Neuronal stem cell (in vitro differentiated cells): ENCODE results near the gene INHBB.
"Not testable (repeated sequence)": the region's sequence is repeated elsewhere in the genome, so short reads cannot be mapped to it uniquely, and the experiment has no call there.

ENCODE experiments used
- DNase-seq: peaks from one replicate; pipeline ENCODE4 v3.0.0-alpha.2; 2013; ENCODE audit warnings: low spot score
- H2AFZ ChIP-seq: one replicate; pipeline ENCODE4 v1.6.1; 2013; ENCODE audit warnings: mild to moderate bottlenecking, low read length, inconsistent platforms
- H2AK5ac ChIP-seq: 2 replicates; pipeline ENCODE4 v1.6.1; 2013; ENCODE audit warnings: low read depth, mild to moderate bottlenecking, inconsistent platforms, low read length, moderate library complexity, mixed read lengths
- H2BK120ac ChIP-seq: 2 replicates; pipeline ENCODE4 v1.6.1; 2013; ENCODE audit warnings: low read depth, mild to moderate bottlenecking, inconsistent platforms, low read length, moderate library complexity, mixed read lengths
- H2BK12ac ChIP-seq: one replicate; pipeline ENCODE4 v1.6.1; 2013; ENCODE audit warnings: low read length, inconsistent platforms
- H2BK15ac ChIP-seq: 2 replicates; pipeline ENCODE4 v1.6.1; 2013; ENCODE audit warnings: mild to moderate bottlenecking, low read length, inconsistent platforms, mixed read lengths
- H2BK5ac ChIP-seq: one replicate; pipeline ENCODE4 v1.6.1; 2013; ENCODE audit warnings: inconsistent platforms, mild to moderate bottlenecking, low read length, moderate library complexity
- H3K14ac ChIP-seq: one replicate; pipeline ENCODE4 v1.6.1; 2013; ENCODE audit warnings: low read length, inconsistent platforms
- H3K18ac ChIP-seq: 2 replicates; pipeline ENCODE4 v1.6.1; 2013; ENCODE audit warnings: low read length, inconsistent platforms
- H3K23ac ChIP-seq: 2 replicates; pipeline ENCODE4 v1.6.1; 2013; ENCODE audit warnings: low read depth, mild to moderate bottlenecking, mixed read lengths, low read length, inconsistent platforms; ENCODE audit not compliant: poor library complexity
- H3K27ac ChIP-seq: replicated peaks from 3 replicates; pipeline ENCODE4 v1.5.1; 2013; ENCODE audit warnings: low read length, inconsistent platforms
- H3K27me3 ChIP-seq, 3 experiments: 2 replicates each; pipeline ENCODE4 v1.6.1; 2013; ENCODE audit warnings: low read length in 3 of 3, mild to moderate bottlenecking in 2 of 3, inconsistent platforms in 1 of 3, low read depth in 1 of 3, mixed read lengths in 1 of 3, moderate library complexity in 1 of 3; ENCODE audit not compliant: control insufficient read depth in 3 of 3, insufficient read depth in 3 of 3
- H3K36me3 ChIP-seq, 2 donors: replicated peaks in 1 of 2; 2 replicates each; pipeline ENCODE4 v1.6.1; 2013; ENCODE audit warnings: low read length in 2 of 2; ENCODE audit not compliant: control insufficient read depth in 2 of 2, insufficient read depth in 2 of 2
- H3K4ac ChIP-seq: 2 replicates; pipeline ENCODE4 v1.6.1; 2013; ENCODE audit warnings: inconsistent platforms, mild to moderate bottlenecking, low read length, moderate library complexity
- H3K4me1 ChIP-seq, 2 donors: 1 replicate in 1 of 2; 2 replicates in 1 of 2; pipeline ENCODE4 v1.6.1; 2013; ENCODE audit warnings: low read length in 2 of 2, low read depth in 1 of 2; ENCODE audit not compliant: control insufficient read depth in 2 of 2, insufficient read depth in 1 of 2
- H3K4me2 ChIP-seq: one replicate; pipeline ENCODE4 v1.6.1; 2013; ENCODE audit warnings: mild to moderate bottlenecking, low read length, inconsistent platforms; ENCODE audit not compliant: insufficient read depth, poor library complexity, severe bottlenecking
- H3K4me3 ChIP-seq, 2 donors: 2 replicates each; pipeline ENCODE4 v1.5.1; 2013; ENCODE audit warnings: low read length in 2 of 2, mild to moderate bottlenecking in 2 of 2, inconsistent platforms in 1 of 2, moderate library complexity in 1 of 2
- H3K79me1 ChIP-seq: one replicate; pipeline ENCODE4 v1.6.1; 2013; ENCODE audit warnings: low read depth, mild to moderate bottlenecking, inconsistent platforms, low read length, moderate library complexity
- H3K9ac ChIP-seq: one replicate; pipeline ENCODE4 v1.6.1; 2013; ENCODE audit warnings: mild to moderate bottlenecking, low read depth, low read length, inconsistent platforms; ENCODE audit not compliant: poor library complexity
- H3K9me3 ChIP-seq, 2 donors: replicated peaks in 1 of 2; 2 replicates each; pipeline versions ENCODE3 to v1.6.1; 2013; ENCODE audit warnings: low read length in 2 of 2, mild to moderate bottlenecking in 2 of 2, inconsistent platforms in 1 of 2, low read depth in 1 of 2, mixed read lengths in 1 of 2, moderate library complexity in 1 of 2; ENCODE audit not compliant: control insufficient read depth in 2 of 2, insufficient read depth in 1 of 2
- H4K8ac ChIP-seq: one replicate; pipeline ENCODE4 v1.6.1; 2013; ENCODE audit warnings: low read depth, mild to moderate bottlenecking, inconsistent platforms, low read length, moderate library complexity
- H4K91ac ChIP-seq: one replicate; pipeline ENCODE4 v1.6.1; 2013; ENCODE audit warnings: low read length, low read depth, mild to moderate bottlenecking, inconsistent platforms; ENCODE audit not compliant: poor library complexity
- WGBS, 2 donors: extraction: QIAGEN DNeasy Blood & Tissue Kit; methylation state at CpG; one replicate each; pipeline ENCODE4 v1.1.7; 2013; ENCODE audit warnings: missing lambda C conversion rate in 2 of 2, mixed read lengths in 1 of 2; ENCODE audit not compliant: insufficient read length in 2 of 2, insufficient replicate concordance in 1 of 2; ENCODE audit errors: extremely low coverage in 2 of 2; 5-methylcytosine and 5-hydroxymethylcytosine counted together

Gene INHBB

DNA sequence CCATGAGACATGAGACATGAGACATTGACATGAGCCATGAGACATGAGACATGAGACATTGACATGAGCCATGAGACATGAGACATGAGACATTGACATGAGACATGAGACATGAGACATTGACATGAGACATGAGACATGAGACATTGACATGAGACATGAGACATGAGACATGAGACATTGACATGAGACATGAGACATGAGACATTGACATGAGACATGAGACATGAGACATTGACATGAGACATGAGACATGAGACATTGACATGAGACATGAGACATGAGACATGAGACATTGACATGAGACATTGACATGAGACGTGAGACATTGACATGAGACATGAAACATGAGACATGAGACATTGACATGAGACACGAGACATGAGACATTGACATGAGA, 45.4 kb downstream of the INHBB start:
- not testable (repeated sequence) for H3K27ac ChIP-seq, H3K9me3 ChIP-seq, H3K4me1 ChIP-seq, H3K23ac ChIP-seq, H4K8ac ChIP-seq, H4K91ac ChIP-seq, H3K79me1 ChIP-seq, DNase-seq, H3K4me3 ChIP-seq, H2BK120ac ChIP-seq, H2AK5ac ChIP-seq, H3K4ac ChIP-seq, H2BK12ac ChIP-seq, H3K9ac ChIP-seq, H3K36me3 ChIP-seq, H2BK5ac ChIP-seq, H3K18ac ChIP-seq, H3K4me2 ChIP-seq, H2AFZ ChIP-seq, H2BK15ac ChIP-seq, H3K14ac ChIP-seq
- WGBS, 2 donors, result no CpG with 5 or more reads among the region's 2 CpGs
- H3K27me3 ChIP-seq, result peaks cover 0 to 19% (median 0%) of the 10 kb centered on the region in 3 experiments

DNA sequence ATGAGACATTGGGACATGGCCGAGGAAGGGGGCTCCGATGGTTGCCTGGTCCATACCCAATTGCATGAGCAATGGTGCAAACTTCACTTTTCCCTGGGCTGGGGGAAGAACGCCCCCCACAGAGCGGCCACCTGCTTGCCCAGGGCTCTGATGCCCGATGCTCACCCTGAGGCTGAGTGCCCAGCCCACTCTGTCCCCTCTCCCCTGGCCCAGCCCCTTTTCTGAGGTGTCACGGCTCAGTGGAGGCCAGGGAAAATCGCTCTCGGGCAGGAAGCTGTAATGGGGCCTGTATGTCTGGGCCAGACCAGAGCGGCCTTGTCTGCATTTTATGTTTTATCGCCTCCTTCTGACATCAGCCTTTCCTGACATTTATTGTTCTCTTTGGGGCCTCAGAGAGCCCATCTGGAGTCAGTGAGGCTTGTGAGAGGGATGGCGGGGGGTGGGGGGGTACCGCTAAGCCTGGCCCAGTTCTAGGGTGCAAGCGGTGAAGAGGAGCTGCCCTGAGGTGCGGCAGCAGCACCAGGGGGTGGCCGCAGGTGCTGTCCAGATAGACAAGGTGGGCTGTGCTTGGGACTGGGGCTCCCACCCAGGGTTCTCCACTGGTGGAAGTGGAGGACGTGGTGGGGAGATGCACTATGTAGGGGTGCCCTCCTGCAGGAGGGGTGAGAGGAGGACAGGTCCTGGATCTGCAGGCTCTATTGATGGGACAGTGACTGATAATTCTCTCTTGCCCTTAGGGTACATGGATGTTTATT, 46.2 kb downstream of the INHBB start:
- Histone ChIP-seq H3K27me3 (peaks cover 0 to 26% (median 0%) of the 10 kb centered on the region in 3 experiments), H2BK12ac (no peak overlapping the region), H2BK120ac (no peak overlapping the region), H3K9me3 (no peaks in the 10 kb centered on the region), H3K4ac (no peak overlapping the region), H3K79me1 (no peaks in the 10 kb centered on the region), H3K27ac (no peak overlapping the region), H2BK5ac (no peak overlapping the region), H2BK15ac (no peak overlapping the region), H2AFZ (no peak overlapping the region), H3K36me3 (peaks cover 0 to 1% of the 10 kb centered on the region in 2 donors), H3K9ac (no peak overlapping the region), H3K4me3 (no peak overlapping the region), H4K8ac (no peak overlapping the region), H3K18ac (no peak overlapping the region), H2AK5ac (no peak overlapping the region), H3K4me1 (peaks cover 0 to 2% of the 10 kb centered on the region in 2 donors), H3K23ac (no peak overlapping the region), H3K4me2 (no peak overlapping the region), H4K91ac (no peak overlapping the region), H3K14ac (no peak overlapping the region)
- DNase-seq, result no peak
- no CpG with 5 or more reads among the region's 16 CpGs for WGBS, 2 donors

DNA sequence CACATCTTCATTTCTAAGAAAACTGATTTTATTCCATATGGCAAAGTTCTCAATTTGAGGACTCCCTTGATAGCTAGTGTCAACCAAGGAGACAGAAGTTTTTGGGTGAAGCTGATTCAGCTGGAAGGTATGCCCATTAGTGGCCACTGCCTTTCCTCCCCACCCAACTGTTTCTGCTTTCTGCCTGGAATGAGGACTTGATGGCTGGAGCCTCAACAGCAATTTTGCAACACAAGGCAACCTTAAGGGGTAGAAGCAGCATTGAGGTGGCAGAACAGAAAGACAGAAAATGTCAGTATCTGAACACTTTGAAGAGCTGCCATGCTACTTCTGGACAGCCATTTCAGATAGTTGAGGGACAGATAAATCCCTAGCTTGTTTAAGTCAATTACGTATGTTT, 47.0 kb downstream of the INHBB start:
- Histone ChIP-seq H3K27me3 (peaks cover 0 to 33% (median 0%) of the 10 kb centered on the region in 3 experiments), H3K79me1 (no peaks in the 10 kb centered on the region), H3K4me1 (peaks cover 0 to 3% of the 10 kb centered on the region in 2 donors), H2AFZ (no peak overlapping the region), H3K4ac (no peak overlapping the region), H2BK5ac (no peak overlapping the region), H3K36me3 (peaks cover 0 to 1% of the 10 kb centered on the region in 2 donors), H3K27ac (no peak overlapping the region), H4K91ac (no peak overlapping the region), H3K18ac (no peak overlapping the region), H2AK5ac (no peak overlapping the region), H3K4me2 (no peak overlapping the region), H4K8ac (no peak overlapping the region), H2BK15ac (no peak overlapping the region), H2BK12ac (no peak overlapping the region), H3K9ac (no peak overlapping the region), H3K9me3 (no peaks in the 10 kb centered on the region), H2BK120ac (no peak overlapping the region), H3K4me3 (no peak overlapping the region), H3K14ac (no peak overlapping the region), H3K23ac (no peak overlapping the region)
- WGBS, 2 donors, result no CpG with 5 or more reads among the region's 1 CpG
- no peak for DNase-seq

DNA sequence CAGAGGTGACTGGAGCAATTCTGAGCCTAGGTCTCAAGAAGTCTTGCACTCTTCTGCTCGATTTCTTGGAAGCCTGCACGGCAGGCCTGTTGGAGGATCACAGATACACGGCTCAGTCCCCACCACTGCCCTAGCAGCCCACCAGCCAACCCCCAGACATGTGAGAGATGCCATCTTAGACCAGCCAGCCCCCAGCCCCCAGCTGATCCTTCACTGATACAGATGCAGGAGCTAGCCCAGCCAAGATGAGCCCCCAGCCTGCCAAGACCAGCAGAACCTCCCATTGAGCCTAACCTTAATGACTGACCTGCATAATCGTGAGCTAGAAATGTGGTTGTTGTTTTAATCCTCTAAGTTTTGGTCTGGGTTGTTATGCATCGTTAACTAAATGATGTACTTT, 47.5 kb downstream of the INHBB start:
- Histone ChIP-seq H3K14ac (no peak overlapping the region), H4K91ac (no peak overlapping the region), H3K18ac (no peak overlapping the region), H2BK120ac (no peak overlapping the region), H4K8ac (no peak overlapping the region), H3K27me3 (peaks cover 0 to 38% (median 0%) of the 10 kb centered on the region in 3 experiments), H3K4ac (no peak overlapping the region), H2AK5ac (no peak overlapping the region), H2BK5ac (no peak overlapping the region), H2BK12ac (no peak overlapping the region), H3K9me3 (no peaks in the 10 kb centered on the region), H3K4me1 (peaks cover 0 to 3% of the 10 kb centered on the region in 2 donors), H3K23ac (no peak overlapping the region), H3K36me3 (peaks cover 0 to 1% of the 10 kb centered on the region in 2 donors), H3K9ac (no peak overlapping the region), H2AFZ (no peak overlapping the region), H3K4me2 (no peak overlapping the region), H3K4me3 (no peak overlapping the region), H2BK15ac (no peak overlapping the region), H3K27ac (no peak overlapping the region), H3K79me1 (peaks cover 2% of the 10 kb centered on the region)
- no CpG with 5 or more reads among the region's 5 CpGs for WGBS, 2 donors
- no peak for DNase-seq
